ENCODE measurements around the gene GIMAP7.

Gene GIMAP7

GRCh38 chr7:150568714-150569113, 54.0 kb downstream of the GIMAP7 start:
- no peak for DNase-seq (ENCODE audit: low read depth)
- TF ChIP-seq CTCF (conservative IDR thresholded peaks at IDR 0.05; ENCODE audit: control insufficient read depth, insufficient read depth, low read depth, low read length): no peak
- no peak overlapping the region for H3K4me3 ChIP-seq (ENCODE audit: control insufficient read depth, low read depth, low read length)

GRCh38 chr7:150569245-150569955, 54.7 kb downstream of the GIMAP7 start:
- H3K4me3 ChIP-seq (ENCODE audit: control insufficient read depth, low read depth, low read length): no peak overlapping the region
- DNase-seq (ENCODE audit: low read depth): no peak
- TF ChIP-seq CTCF (conservative IDR thresholded peaks at IDR 0.05; ENCODE audit: control insufficient read depth, insufficient read depth, low read depth, low read length): no peak

Data from fibroblast of mammary gland (primary cell).